Measurements from ENCODE around the gene ZC3H10.

- TF ChIP-seq, protein P1, sequence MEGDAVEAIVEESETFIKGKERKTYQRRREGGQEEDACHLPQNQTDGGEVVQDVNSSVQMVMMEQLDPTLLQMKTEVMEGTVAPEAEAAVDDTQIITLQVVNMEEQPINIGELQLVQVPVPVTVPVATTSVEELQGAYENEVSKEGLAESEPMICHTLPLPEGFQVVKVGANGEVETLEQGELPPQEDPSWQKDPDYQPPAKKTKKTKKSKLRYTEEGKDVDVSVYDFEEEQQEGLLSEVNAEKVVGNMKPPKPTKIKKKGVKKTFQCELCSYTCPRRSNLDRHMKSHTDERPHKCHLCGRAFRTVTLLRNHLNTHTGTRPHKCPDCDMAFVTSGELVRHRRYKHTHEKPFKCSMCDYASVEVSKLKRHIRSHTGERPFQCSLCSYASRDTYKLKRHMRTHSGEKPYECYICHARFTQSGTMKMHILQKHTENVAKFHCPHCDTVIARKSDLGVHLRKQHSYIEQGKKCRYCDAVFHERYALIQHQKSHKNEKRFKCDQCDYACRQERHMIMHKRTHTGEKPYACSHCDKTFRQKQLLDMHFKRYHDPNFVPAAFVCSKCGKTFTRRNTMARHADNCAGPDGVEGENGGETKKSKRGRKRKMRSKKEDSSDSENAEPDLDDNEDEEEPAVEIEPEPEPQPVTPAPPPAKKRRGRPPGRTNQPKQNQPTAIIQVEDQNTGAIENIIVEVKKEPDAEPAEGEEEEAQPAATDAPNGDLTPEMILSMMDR (IDR thresholded peaks at IDR 0.05; ENCODE audit: low read depth, low read length, poor library complexity, severe bottlenecking): no peak
- TF ChIP-seq EZH2phosphoT487 (IDR thresholded peaks at IDR 0.05; ENCODE audit: borderline replicate concordance, low read length): no peak
These were observed 35.0 kb downstream of the ZC3H10 start for GRCh38 chr12:56152756-56153677.
